SKM-1 (cell line): ENCODE results near the gene CFAP54.
"Not testable (repeated sequence)": the region's sequence is repeated elsewhere in the genome, so short reads cannot be mapped to it uniquely, and the experiment has no call there.

Source experiments
- DNase-seq: peaks from one replicate; lab custom pipeline; 2025; ENCODE audit not compliant: unreplicated experiment; lab: John Stamatoyannopoulos, UW

Gene CFAP54

GRCh38 chr12:96472384-96472783, 17.0 kb upstream of the CFAP54 start:
- DNase-seq = no peak

GRCh38 chr12:96473394-96474093, 15.8 kb upstream of the CFAP54 start:
- no peak for DNase-seq

GRCh38 chr12:96474206-96474605, 15.2 kb upstream of the CFAP54 start:
- no peak for DNase-seq

- DNase-seq = no peak
Measured at GRCh38 chr12:96478011-96478410, 11.4 kb upstream of the CFAP54 start.

GRCh38 chr12:96482086-96482485, 7.3 kb upstream of the CFAP54 start:
- DNase-seq = no peak

- DNase-seq = no peak
Measured at GRCh38 chr12:96483116-96483515, 6.3 kb upstream of the CFAP54 start.

GRCh38 chr12:96486751-96487613, 2.4 kb upstream of the CFAP54 start:
- no peak for DNase-seq

GRCh38 chr12:96487634-96488033, 1.7 kb upstream of the CFAP54 start:
- no peak for DNase-seq

- no peak for DNase-seq
Measured at GRCh38 chr12:96493106-96493505, 3.7 kb downstream of the CFAP54 start.

- DNase-seq = not testable (repeated sequence)
Measured at GRCh38 chr12:96494154-96494553, 4.8 kb downstream of the CFAP54 start.

GRCh38 chr12:96495155-96495554, 5.8 kb downstream of the CFAP54 start:
- DNase-seq = no peak

- DNase-seq = no peak
Measured at GRCh38 chr12:96495841-96496545, 6.6 kb downstream of the CFAP54 start.

- DNase-seq = no peak
Measured at GRCh38 chr12:96496944-96497343, 7.6 kb downstream of the CFAP54 start.

GRCh38 chr12:96497855-96498254, 8.5 kb downstream of the CFAP54 start:
- no peak for DNase-seq

- DNase-seq = no peak
Measured at GRCh38 chr12:96500693-96501092, 11.3 kb downstream of the CFAP54 start.

GRCh38 chr12:96501133-96501761, 11.9 kb downstream of the CFAP54 start:
- no peak for DNase-seq

- DNase-seq = no peak
Measured at GRCh38 chr12:96501908-96502307, 12.5 kb downstream of the CFAP54 start.

- DNase-seq = no peak
Measured at GRCh38 chr12:96502477-96502876, 13.1 kb downstream of the CFAP54 start.

- DNase-seq = no peak
Measured at GRCh38 chr12:96502949-96503532, 13.7 kb downstream of the CFAP54 start.

GRCh38 chr12:96503976-96504375, 14.6 kb downstream of the CFAP54 start:
- DNase-seq = no peak

GRCh38 chr12:96506776-96507175, 17.4 kb downstream of the CFAP54 start:
- no peak for DNase-seq
